Mucosa of descending colon (tissue), 3 donors: ENCODE measurements around the gene NUAK2. TPM values are rescaled to one million over a fixed set of nuclear protein-coding genes. Genes with fewer than 3 reads are reported as not detected.
"Not testable (repeated sequence)": the region's sequence is repeated elsewhere in the genome, so short reads cannot be mapped to it uniquely, and the experiment has no call there.

Experiments used
- ATAC-seq: fragments of 200-7000 bp; cut with Tn5 transposase; one replicate; pipeline ENCODE4 v1.9.1; 2020; ENCODE audit warnings: mild to moderate bottlenecking, moderate library complexity
- DNase-seq, 3 donors: peaks; one replicate each; pipeline ENCODE4 v3.0.0-alpha.2; 2020
- H3K36me3 ChIP-seq: fragments of 200-600 bp; one replicate; pipeline ENCODE4 v1.8.0; 2021; ENCODE audit warnings: low read depth, mild to moderate bottlenecking
- H3K4me1 ChIP-seq: fragments of 200-600 bp; one replicate; pipeline ENCODE4 v1.8.0; 2021; ENCODE audit warnings: low read depth, mild to moderate bottlenecking
- H3K4me3 ChIP-seq: fragments of 200-600 bp; one replicate; pipeline ENCODE4 v1.8.0; 2021; ENCODE audit warnings: mild to moderate bottlenecking
- H3K9me3 ChIP-seq: fragments of 200-600 bp; one replicate; pipeline ENCODE4 v1.8.0; 2021; ENCODE audit warnings: mild to moderate bottlenecking
- intact Hi-C, 2 donors: fragments of 100-400 bp; cut with DNase I in 1 of 2; cut with micrococcal nuclease in 1 of 2; formaldehyde crosslinking; loops; one replicate each; pipeline versions ENCODE4 v1.11.0 to v1.11.1; 2022; cut with DNase I, micrococcal nuclease
- total RNA-seq, 3 donors: library from RNA; stranded (reverse); fragmentation: NEBNext Ultra II Directional in 2 of 3; extraction: Animal tissue kit (Norgen Biotek cat#: 25700) in 2 of 3; gene quantifications; one replicate each; pipeline versions ENCODE4 v1.2.1 to v1.2.4, GENCODE V29; 2021 to 2023
- TF ChIP-seq, protein P1 (sequence below): fragments of 200-600 bp; IDR thresholded peaks from one replicate; pipeline ENCODE4 v1.8.0; 2022; ENCODE audit warnings: antibody characterized with exemption, mild to moderate bottlenecking
- donor health status: DM: no; HTN: no; CAD: no; lungs with moderate emphysema.
- donor health status: DM: no; HTN: no; CAD: no.
- donor health status: DM: no; HTN: yes; CAD: no.

The NUAK2 gene
- total RNA-seq, 3 donors from 2014 or later, result 16.5 to 50.8 (median 29.5) TPM

DNA sequence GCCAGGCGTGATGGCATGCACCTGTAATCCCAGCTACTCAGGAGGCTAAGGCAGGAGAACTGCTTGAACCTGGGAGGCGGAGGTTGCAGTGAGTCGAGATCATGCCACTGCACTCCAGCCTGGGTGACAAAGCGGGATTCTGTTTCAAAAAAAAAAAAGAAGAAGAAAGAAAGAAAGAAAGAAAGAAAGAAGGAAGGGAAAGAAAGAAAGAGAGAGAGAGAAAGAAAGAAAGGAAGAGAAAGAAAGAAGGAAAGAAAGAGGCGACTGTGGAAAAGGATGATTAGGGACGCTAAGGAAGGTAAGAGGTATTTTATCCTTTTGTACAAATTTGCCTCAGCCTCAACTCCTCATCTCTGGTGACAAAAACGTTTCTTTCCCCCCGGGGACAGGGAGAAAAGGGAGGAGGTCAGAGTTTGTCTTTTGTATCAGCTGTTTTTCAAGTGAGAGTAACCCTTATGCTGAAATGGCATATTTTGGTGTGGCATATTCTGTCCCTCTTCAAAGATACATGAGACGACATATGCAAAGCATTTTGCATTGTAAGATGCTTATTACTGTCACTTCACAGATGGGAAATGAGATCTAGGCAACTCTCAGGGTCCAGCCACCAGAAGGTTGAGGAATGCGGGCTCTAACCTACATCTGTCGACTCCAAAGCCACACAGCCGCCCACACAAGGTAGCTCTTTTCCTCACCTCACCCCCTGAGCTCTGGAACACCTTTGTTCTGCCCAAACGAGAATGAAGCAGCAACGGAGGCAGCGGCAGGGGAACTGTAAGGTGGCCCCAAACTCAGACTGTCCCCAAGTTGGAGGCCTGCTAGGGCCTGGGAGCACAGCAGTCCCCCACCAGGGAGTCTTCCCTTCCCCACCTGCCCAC is 38.0 kb downstream of the NUAK2 start:
- Histone ChIP-seq H3K9me3 (no peaks in the 10 kb centered on the region), H3K4me3 (no peak overlapping the region), H3K36me3 (no peaks in the 10 kb centered on the region), H3K4me1 (peaks cover 17% of the 10 kb centered on the region)
- TF ChIP-seq, protein P1, sequence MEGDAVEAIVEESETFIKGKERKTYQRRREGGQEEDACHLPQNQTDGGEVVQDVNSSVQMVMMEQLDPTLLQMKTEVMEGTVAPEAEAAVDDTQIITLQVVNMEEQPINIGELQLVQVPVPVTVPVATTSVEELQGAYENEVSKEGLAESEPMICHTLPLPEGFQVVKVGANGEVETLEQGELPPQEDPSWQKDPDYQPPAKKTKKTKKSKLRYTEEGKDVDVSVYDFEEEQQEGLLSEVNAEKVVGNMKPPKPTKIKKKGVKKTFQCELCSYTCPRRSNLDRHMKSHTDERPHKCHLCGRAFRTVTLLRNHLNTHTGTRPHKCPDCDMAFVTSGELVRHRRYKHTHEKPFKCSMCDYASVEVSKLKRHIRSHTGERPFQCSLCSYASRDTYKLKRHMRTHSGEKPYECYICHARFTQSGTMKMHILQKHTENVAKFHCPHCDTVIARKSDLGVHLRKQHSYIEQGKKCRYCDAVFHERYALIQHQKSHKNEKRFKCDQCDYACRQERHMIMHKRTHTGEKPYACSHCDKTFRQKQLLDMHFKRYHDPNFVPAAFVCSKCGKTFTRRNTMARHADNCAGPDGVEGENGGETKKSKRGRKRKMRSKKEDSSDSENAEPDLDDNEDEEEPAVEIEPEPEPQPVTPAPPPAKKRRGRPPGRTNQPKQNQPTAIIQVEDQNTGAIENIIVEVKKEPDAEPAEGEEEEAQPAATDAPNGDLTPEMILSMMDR, result no peak
- intact Hi-C loops, result no loop called here
- ATAC-seq (no peak), DNase-seq (peak in 1 of 3 donors; percentile 46)

GRCh38 chr1:205280666-205281395 is 40.7 kb downstream of the NUAK2 start:
- H3K4me3 ChIP-seq, H3K9me3 ChIP-seq, DNase-seq, H3K36me3 ChIP-seq, ATAC-seq, intact Hi-C loops: not testable (repeated sequence)
- H3K4me1 ChIP-seq, result peaks cover 15% of the 10 kb centered on the region

- ATAC-seq, result peak; percentile 43
- H3K4me1 ChIP-seq, result peaks cover 15% of the 10 kb centered on the region
Measured at GRCh38 chr1:205279986-205280385, 41.6 kb downstream of the NUAK2 start.

DNA sequence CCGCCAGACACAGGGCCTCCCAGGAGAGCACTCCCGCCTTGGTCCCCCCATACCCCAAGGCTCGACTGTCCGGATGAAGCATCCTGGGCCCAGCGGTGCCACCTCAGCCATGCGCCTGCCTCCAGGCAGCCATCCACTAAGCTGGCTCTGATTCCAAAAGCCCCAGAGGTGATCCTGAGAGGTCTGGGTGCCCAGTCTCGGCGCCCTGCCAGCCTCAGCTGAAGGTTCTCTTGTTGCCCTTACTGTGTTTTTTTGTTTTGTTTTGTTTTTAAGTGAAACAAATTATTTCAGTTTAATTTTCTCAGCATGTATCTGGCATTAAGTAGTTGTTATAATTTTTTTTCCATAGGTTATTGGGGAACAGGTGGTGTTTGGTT is 44.9 kb downstream of the NUAK2 start:
- ATAC-seq (no peak), DNase-seq (no peak)
- H3K4me1 ChIP-seq, result peaks cover 16% of the 10 kb centered on the region
- intact Hi-C loops, result no loop called here
- no peak overlapping the region for H3K4me3 ChIP-seq
- H3K36me3 ChIP-seq, result no peaks in the 10 kb centered on the region
- H3K9me3 ChIP-seq, result no peaks in the 10 kb centered on the region
- TF ChIP-seq, protein P1, result no peak

More at GRCh38 chr1:205279986-205280385, 41.6 kb downstream of the NUAK2 start:
- Histone ChIP-seq H3K9me3 (no peaks in the 10 kb centered on the region), H3K36me3 (no peaks in the 10 kb centered on the region), H3K4me3 (no peak overlapping the region)
- peak in 1 of 3 donors; percentile 44 for DNase-seq
- intact Hi-C loops, result no loop called here
- TF ChIP-seq, protein P1, result no peak

- TF ChIP-seq, protein P1, result no peak
- H3K4me3 ChIP-seq, result no peak overlapping the region
- peak in 1 of 3 donors; percentile 52 for DNase-seq
- ATAC-seq, result no peak
- intact Hi-C loops, result no loop called here
- H3K4me1 ChIP-seq, result peaks cover 16% of the 10 kb centered on the region
- no peaks in the 10 kb centered on the region for H3K9me3 ChIP-seq
- H3K36me3 ChIP-seq, result no peaks in the 10 kb centered on the region
Measured at GRCh38 chr1:205275916-205276688, 45.4 kb downstream of the NUAK2 start.
